GM10266 (cell line): ENCODE data around the gene TIMELESS.
"Not testable (repeated sequence)": the region's sequence is repeated elsewhere in the genome, so short reads cannot be mapped to it uniquely, and the experiment has no call there.

Experiments
- DNase-seq: peaks from one replicate; pipeline ENCODE4 v3.0.0; 2012; ENCODE audit errors: extremely low spot score
- CTCF ChIP-seq: IDR thresholded peaks from 2 replicates; pipeline ENCODE4 v1.5.1; 2012; ENCODE audit warnings: mild to moderate bottlenecking, low read depth; ENCODE audit not compliant: control insufficient read depth, insufficient read depth; ENCODE audit errors: missing control alignments

TIMELESS gene

DNA sequence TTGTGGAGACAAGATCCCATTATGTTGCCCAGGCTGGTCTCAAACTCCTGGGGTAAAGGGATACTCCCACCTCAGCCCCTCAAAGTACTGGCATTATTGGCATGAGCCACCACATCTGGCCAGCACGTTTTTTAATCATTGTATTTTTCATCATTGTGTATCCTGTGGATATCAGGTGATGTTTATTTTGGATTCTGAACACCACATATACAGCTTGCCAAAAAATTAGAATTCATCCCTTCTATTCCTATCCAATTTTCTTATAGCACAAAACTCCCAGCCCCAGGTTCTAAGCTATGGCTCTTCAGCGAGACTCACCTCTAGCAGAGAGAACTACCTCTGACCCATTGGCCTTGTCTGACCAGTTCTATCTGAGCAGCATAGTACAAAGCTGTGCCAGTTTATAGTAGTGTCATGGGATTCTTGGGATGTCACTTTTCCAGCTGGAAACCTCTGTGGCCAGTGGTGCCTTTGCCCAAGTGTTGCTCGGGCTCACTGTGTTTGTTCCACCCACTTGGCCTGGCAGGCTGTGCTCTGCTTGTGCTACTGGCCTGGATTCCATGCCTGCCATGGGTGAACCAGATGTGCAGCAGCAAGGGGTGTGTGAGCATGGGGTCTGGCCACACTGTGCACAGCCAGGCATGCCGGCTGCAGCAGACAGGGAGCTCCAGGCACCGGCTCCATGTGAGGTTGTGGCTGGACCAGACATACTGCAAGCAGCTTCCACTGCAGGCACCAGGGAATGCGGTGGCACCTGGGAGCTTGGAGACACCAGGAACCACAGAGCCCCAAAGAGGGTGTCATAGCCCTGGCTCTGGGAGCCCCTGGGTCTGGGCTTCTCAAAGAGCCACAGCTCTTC is 37.2 kb downstream of the TIMELESS start:
- no peak for DNase-seq
- no peak for TF ChIP-seq CTCF

GRCh38 chr12:56410768-56411167 is 38.5 kb downstream of the TIMELESS start:
- no peak for TF ChIP-seq CTCF
- no peak for DNase-seq

- TF ChIP-seq CTCF: no peak
- DNase-seq: no peak
Measured at GRCh38 chr12:56408799-56409417, 40.3 kb downstream of the TIMELESS start.

DNA sequence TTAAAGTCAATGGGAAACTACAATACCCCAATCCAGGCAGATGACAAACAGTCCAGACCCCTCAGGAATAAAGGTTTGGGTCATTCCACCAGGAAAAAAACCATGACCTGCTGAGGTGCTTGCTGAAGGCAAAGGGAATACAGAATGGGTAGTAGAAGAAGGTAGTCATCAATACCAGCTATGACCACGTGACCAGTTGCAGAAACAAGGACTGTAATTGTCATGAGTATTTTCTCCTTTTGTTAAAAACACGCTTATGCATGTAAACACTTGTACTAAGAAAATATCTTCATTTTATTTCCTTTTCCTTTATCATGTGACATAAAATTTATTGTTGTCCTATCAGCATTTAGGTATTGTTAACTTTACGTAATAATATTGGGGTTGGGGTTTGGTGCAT is 45.0 kb downstream of the TIMELESS start:
- DNase-seq: not testable (repeated sequence)

DNA sequence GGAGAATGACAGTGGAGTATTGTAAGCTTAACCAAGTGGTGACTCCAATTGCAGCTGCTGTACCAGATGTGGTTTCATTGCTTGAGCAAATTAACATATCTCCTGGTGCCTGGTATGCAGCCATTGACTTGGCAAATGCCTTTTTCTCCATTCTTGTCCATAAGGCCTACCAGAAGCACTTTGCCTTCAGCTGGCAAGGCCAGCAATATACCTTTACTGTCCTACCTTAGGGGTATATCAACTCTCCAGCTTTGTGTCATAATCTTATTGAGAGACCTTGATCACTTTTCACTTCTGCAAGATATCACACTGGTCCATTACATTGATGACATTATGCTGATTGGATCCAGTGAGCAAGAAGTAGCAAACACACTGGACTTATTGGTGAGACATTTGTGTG is 47.6 kb downstream of the TIMELESS start:
- DNase-seq: not testable (repeated sequence)

GRCh38 chr12:56401125-56401524 is 48.1 kb downstream of the TIMELESS start:
- not testable (repeated sequence) for DNase-seq

GRCh38 chr12:56399466-56399865 is 49.8 kb downstream of the TIMELESS start:
- not testable (repeated sequence) for DNase-seq

GRCh38 chr12:56398324-56398723 is 50.9 kb downstream of the TIMELESS start:
- DNase-seq: no peak

DNA sequence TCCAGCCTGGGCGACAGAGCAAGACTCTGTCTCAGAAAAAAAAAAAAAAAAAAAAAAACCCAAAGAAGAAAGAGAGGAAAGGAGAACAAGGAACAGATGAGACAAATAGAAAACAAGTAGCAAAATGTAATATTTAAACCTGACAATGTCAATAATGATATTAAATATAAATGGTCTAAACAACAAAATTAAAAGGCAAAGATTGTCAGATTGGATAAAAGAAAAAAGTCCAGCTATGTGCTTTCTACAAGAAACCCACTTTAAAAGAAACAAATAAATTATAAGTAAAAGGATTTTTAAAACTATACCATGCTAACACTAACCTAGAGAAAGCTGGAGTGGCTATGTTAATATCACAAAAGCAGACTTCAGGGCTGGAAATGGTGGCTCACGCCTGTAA is 56.9 kb downstream of the TIMELESS start:
- no peak for DNase-seq
- no peak for TF ChIP-seq CTCF

More at GRCh38 chr12:56398324-56398723, 50.9 kb downstream of the TIMELESS start:
- no peak for TF ChIP-seq CTCF
